Lower leg skin (tissue), 3 donors: ENCODE measurements around the gene CDC7.

Experiments
- POLR2A ChIP-seq, 2 donors: fragments of 450-650 bp; IDR thresholded peaks; one replicate each; pipeline ENCODE4 v1.6.1; 2016 to 2017; ENCODE audit warnings: antibody characterized with exemption in 2 of 2, mild to moderate bottlenecking in 1 of 2, moderate library complexity in 1 of 2
- TF ChIP-seq, protein P1 (sequence below), 3 donors: fragments of 450-650 bp; IDR thresholded peaks; one replicate each; pipeline ENCODE4 v1.5.1; 2016; ENCODE audit warnings: antibody characterized with exemption in 3 of 3, mild to moderate bottlenecking in 3 of 3, moderate library complexity in 2 of 3

- TF ChIP-seq, protein P1, sequence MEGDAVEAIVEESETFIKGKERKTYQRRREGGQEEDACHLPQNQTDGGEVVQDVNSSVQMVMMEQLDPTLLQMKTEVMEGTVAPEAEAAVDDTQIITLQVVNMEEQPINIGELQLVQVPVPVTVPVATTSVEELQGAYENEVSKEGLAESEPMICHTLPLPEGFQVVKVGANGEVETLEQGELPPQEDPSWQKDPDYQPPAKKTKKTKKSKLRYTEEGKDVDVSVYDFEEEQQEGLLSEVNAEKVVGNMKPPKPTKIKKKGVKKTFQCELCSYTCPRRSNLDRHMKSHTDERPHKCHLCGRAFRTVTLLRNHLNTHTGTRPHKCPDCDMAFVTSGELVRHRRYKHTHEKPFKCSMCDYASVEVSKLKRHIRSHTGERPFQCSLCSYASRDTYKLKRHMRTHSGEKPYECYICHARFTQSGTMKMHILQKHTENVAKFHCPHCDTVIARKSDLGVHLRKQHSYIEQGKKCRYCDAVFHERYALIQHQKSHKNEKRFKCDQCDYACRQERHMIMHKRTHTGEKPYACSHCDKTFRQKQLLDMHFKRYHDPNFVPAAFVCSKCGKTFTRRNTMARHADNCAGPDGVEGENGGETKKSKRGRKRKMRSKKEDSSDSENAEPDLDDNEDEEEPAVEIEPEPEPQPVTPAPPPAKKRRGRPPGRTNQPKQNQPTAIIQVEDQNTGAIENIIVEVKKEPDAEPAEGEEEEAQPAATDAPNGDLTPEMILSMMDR (IDR thresholded peaks at IDR 0.05): no peak
- TF ChIP-seq POLR2A (IDR thresholded peaks at IDR 0.05): no peak
These were observed 29.2 kb downstream of the CDC7 start for GRCh38 chr1:91529856-91530255.
